ENCODE measurements around the gene IGSF23.

DNA sequence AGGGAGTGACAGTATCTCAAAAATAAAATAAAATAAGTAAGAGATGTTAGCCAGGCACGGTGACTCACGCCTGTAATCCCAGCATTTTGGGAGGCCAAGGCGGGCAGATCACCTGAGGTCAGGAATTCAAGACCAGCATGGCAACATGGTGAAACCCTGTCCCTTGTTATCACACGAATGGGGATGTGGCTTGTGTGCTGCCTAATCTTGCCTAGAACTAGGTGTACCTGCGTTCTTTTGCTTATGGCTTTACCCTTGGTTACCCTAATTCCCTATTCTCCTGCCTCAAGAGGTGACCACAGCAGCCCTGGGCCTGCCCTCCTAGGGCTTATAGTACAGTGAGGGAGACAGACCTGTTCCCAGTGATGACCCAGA, 24.0 kb downstream of the IGSF23 start:
- no peak for TF ChIP-seq GLIS3 (CRISPR knock-in tag; IDR thresholded peaks at IDR 0.05)
- no peak for TF ChIP-seq ZNF8 (CRISPR knock-in tag; IDR thresholded peaks at IDR 0.05)
- TF ChIP-seq, protein P1, sequence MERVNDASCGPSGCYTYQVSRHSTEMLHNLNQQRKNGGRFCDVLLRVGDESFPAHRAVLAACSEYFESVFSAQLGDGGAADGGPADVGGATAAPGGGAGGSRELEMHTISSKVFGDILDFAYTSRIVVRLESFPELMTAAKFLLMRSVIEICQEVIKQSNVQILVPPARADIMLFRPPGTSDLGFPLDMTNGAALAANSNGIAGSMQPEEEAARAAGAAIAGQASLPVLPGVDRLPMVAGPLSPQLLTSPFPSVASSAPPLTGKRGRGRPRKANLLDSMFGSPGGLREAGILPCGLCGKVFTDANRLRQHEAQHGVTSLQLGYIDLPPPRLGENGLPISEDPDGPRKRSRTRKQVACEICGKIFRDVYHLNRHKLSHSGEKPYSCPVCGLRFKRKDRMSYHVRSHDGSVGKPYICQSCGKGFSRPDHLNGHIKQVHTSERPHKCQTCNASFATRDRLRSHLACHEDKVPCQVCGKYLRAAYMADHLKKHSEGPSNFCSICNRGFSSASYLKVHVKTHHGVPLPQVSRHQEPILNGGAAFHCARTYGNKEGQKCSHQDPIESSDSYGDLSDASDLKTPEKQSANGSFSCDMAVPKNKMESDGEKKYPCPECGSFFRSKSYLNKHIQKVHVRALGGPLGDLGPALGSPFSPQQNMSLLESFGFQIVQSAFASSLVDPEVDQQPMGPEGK (CRISPR knock-in tag; IDR thresholded peaks at IDR 0.05; ENCODE audit: borderline replicate concordance), result no peak
- no peak for TF ChIP-seq ARNTL (CRISPR knock-in tag; IDR thresholded peaks at IDR 0.05; ENCODE audit: borderline replicate concordance, low read depth)
- TF ChIP-seq, protein P2, sequence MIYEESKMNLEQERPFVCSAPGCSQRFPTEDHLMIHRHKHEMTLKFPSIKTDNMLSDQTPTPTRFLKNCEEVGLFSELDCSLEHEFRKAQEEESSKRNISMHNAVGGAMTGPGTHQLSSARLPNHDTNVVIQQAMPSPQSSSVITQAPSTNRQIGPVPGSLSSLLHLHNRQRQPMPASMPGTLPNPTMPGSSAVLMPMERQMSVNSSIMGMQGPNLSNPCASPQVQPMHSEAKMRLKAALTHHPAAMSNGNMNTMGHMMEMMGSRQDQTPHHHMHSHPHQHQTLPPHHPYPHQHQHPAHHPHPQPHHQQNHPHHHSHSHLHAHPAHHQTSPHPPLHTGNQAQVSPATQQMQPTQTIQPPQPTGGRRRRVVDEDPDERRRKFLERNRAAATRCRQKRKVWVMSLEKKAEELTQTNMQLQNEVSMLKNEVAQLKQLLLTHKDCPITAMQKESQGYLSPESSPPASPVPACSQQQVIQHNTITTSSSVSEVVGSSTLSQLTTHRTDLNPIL (CRISPR knock-in tag; IDR thresholded peaks at IDR 0.05; ENCODE audit: low read depth), result no peak
- TF ChIP-seq, protein P3, sequence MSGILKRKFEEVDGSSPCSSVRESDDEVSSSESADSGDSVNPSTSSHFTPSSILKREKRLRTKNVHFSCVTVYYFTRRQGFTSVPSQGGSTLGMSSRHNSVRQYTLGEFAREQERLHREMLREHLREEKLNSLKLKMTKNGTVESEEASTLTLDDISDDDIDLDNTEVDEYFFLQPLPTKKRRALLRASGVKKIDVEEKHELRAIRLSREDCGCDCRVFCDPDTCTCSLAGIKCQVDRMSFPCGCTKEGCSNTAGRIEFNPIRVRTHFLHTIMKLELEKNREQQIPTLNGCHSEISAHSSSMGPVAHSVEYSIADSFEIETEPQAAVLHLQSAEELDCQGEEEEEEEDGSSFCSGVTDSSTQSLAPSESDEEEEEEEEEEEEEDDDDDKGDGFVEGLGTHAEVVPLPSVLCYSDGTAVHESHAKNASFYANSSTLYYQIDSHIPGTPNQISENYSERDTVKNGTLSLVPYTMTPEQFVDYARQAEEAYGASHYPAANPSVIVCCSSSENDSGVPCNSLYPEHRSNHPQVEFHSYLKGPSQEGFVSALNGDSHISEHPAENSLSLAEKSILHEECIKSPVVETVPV (CRISPR knock-in tag; IDR thresholded peaks at IDR 0.05), result no peak
- no peak for TF ChIP-seq RARB (CRISPR knock-in tag; IDR thresholded peaks at IDR 0.05)

Measured in SK-N-SH treated with all-trans-retinoic acid at 6 μM for 48 hours (cell line).